Stimulated activated CD4-positive, alpha-beta T cell treated with anti-CD3 and anti-CD28 coated beads, Interleukin-15, amount 100 ng/mL, for 1 hour (primary cell): ENCODE measurements around the gene ANKRD53.

Experiments used
- DNase-seq, 2 donors: peaks; one replicate each; pipeline ENCODE4 v3.0.0-alpha.2; 2020; ENCODE audit warnings: low read depth in 1 of 2, low spot score in 1 of 2

The ANKRD53 gene

DNA sequence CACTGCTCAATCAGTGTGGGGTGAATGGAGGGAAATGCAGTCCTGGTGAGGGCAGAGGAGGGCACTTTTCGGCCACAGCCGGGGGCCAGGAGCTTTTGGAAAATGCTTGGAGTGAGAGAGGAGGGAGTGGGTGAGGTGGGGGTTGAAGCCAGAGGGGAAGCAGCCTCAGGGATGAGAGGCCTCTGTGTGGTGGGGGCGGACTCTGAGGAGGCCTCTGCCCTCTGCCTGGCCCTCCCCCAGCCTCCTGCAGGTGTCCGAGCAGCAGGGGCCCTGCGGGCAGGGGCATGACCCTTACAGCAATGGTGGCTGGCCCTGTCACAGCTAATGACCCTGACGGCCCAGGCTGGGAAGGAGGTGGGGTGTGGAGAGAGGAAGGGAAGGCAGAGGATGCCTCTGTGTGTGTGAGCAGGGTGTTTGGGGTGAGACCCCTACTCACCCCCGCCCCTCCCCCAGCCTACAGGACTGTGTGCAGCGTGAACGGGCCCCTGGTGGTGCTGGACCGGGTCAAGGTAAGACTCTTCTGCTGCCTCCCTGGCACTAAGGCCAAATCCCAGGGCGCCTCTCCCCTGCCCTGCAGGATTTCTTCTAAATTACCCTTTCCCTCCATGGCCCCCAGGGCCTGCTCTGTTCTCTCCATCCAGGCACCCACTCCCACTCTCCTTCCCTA is 35.1 kb upstream of the ANKRD53 start:
- DNase-seq, result no peak

DNA sequence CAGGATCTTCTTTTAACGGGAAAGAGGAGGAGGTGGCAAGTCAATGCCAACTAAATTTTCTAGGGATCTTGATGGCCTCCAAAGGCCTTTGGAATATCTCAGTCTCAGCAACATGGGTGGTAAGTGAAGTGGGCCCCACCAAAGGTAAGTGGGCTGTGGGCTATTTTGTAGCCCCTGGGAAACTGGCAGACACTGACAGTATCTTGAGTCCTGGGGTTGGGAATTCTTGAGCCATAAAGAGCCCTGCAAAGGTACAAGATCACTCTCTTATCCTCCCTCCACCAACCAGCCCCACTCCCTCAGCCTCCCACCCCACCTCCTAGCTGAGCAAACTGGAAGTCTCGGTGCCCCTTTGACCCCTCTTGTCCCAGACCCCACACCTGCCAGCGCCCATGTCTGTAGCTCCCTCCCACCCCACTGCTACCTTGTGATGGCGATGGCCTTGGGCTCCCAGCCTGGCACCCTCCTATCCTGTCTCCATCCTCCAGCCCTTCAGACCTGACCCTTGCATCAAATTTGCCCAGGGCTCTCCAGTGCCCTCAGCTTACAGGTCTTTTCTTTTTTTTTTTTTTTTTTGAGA is 34.2 kb upstream of the ANKRD53 start:
- DNase-seq, result no peak

DNA sequence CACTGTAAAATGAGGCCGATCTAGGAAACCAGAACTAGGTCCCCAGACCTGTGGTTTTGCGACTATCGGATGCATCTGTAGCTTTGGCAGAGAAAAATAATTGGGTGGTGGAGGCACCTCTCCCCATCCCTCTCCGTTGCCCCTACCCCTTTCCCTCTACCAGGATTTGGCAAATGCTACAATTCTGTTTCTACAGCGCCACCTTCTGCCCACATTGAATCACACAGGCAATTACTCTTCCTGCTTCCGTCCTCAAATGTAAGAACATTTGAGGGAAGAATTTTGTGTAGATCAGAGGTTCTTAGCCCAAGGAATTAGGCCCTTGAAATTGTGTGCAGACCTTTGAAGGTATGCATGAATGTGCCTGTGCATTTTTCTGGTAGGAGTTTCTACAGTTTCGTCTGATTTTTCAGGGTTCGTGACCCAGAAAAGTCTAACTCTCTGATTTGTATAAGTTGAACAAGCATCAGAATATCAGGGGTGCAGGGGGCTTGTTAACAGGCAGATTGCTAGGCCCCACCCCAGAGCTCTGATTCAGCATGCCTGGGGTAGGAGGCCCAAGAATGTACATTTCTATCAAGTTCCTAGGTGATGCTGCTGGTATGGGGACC is 31.5 kb upstream of the ANKRD53 start:
- no peak for DNase-seq

DNA sequence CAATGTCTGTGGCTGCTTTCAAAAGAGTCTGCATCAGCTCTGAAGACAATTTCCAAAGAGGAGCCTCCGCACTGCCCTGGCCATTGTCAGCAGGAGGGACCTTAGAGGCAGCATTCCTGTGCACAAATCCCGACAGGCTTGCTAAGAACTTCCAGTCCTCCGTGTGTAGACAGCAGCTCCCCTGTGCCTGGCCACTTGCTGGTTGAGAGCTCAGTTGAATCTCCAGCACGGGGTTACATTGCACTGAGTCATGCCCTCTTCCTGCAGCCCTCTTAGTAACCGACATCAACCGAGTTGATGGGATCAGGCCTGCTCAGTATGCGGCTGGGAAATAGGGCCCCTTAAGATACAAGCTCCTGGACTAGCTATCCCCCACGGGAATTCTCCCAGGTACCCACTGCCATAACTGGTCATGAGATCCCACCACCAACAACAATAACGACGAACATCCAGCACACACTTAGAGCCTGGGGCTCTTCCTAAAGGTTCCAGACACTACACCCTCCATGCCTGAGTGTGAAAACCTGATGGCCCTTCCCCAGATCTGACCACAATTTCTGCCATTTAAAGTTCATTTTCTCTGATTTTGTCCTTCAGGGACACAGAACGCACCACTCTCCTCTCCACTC is 30.8 kb upstream of the ANKRD53 start:
- no peak for DNase-seq

DNA sequence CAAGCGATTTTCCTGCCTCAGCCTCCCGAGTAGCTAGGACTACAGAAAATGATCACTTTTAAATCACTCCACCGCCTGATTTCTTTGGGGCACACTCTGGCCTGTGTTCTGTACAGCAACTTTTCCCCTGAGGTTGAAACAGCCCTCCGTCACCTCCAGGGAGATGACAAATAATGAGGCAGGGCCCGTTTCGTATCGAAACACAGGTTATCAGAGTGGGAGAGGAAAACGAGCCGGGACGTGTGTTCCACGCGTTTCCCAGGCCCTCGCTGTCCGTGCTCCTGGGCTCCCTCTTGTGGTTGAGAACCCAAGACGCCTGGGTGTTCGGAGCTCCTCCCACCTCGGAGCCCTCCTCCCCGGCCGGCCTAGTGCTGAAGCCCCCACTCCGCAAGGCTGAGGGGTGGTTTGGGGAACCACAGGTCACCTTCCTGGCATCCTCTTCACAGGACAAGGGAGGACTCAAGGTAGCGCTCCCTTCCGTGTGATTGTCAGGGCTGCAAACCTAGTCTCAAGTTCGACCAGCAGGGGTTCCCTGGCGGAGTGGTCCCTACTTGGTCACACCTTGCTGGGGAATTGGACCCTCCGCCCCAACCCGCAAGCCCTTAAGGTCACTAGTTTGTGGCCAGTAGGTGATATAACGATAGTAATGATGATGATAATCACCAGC is 30.0 kb upstream of the ANKRD53 start:
- DNase-seq, result peak; percentile 53 to 62

DNA sequence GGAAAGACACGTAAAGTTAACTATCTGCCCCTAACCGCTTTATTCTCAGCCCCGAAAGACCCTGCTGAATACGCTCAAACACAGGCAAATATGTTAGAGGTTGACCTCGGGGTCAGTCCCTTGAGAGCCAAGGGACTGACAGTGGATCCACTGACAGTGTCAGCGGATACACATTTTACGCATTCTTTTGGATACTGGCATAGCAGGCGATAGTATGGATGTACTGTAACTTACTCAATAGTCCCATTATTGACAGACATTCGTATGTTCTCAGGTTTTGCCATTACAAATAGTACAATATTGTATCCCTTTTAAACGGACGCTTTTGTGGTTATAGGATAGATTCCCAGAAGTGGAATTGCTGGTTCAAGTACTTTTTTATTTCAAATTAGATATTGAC is 29.3 kb upstream of the ANKRD53 start:
- DNase-seq, result no peak

DNA sequence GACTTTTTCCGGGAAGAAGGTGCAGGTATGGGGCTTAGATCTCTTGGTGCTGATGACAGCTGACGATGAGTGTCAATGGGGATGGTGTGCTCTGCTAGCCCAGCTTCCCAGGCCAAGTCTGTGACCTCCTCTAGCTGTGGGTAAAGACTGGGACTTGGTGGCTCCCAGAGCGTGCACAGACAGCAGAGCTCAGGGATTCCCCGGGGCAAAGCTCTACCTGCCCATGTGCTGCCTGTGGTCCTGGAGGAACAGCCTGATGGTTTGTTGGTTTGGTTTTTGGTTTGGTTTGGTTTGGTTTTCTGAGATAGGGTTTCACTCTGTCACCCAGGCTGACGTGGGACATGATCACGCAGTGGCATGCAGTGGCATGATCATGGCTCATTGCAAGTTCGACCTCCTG is 23.5 kb upstream of the ANKRD53 start:
- DNase-seq, result no peak

DNA sequence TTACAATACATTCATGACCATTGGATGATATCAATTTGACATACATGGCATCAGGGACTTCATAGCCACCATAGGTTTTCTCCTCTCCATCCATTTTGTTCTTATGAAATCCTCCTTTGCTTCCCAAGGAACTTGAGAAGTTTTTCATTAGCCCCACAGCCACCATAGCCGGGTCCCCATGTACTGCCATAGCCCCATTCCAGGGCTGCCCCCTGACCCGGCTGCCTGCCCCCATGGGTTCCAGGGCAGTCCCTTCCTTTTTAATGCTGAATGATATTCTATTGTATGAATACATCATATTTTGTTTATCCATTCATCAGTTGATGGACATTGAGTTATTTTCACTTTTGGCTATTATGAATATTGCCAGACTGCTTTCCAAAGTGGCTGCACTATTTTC is 22.3 kb upstream of the ANKRD53 start:
- no peak for DNase-seq

DNA sequence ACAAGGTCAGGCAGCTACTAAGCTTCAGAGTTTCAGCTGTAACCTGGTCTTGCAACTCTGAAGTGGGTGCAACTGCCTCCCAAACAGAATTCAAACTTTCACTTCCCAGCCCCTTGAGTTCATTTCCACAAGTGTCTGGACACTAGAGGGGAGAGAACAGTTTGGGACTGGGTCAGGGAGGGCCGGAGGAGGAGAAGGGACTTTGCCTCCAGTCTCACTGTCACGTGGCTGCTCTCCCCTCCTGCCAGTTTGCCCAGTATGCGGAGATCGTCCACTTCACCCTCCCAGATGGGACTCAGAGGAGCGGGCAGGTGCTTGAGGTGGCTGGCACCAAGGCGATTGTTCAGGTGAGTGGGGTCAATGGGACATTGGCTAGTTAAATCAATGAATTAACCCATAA is 20.6 kb upstream of the ANKRD53 start:
- no peak for DNase-seq

DNA sequence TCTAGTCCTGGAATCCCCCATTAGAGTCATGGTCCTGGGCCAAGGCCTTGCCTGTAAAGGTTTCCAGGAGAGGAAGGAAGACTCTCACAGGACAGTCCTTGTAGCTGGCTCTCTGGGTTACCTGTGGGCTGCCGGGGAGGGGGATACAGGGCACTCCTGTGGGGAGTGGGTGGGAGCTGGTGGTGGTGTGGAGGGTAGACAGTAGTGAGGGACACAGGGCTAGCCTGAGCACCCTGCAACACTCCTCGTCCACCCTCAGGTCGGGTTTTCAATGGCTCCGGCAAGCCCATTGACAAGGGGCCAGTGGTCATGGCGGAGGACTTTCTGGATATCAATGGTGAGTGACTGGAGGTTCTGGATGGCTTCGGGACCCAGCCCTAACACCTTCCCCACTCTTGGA is 19.7 kb upstream of the ANKRD53 start:
- no peak for DNase-seq

DNA sequence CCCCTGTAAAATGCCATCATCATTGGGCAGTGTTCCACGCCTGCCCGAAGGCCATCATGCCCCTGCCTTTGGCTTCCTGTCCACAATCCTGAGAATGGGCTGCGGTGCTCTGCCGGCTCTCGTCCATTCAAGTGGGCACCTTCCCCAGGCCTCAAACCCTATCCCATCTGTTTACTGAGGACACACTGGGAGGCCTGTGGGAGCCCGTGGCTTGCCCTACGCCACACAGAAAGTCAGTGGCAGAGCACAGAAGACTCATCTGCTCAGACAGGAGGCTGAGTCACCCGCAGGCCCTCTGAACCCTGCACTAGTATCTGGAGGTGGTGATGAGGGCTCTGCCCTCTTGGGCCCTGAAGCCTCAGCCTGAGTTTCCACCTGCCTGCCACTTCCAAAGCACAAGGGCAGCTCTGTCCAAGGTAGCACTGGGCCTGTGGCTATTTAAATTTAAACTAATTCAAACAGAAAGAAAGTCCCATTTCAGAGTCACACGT is 19.1 kb upstream of the ANKRD53 start:
- DNase-seq, result no peak

DNA sequence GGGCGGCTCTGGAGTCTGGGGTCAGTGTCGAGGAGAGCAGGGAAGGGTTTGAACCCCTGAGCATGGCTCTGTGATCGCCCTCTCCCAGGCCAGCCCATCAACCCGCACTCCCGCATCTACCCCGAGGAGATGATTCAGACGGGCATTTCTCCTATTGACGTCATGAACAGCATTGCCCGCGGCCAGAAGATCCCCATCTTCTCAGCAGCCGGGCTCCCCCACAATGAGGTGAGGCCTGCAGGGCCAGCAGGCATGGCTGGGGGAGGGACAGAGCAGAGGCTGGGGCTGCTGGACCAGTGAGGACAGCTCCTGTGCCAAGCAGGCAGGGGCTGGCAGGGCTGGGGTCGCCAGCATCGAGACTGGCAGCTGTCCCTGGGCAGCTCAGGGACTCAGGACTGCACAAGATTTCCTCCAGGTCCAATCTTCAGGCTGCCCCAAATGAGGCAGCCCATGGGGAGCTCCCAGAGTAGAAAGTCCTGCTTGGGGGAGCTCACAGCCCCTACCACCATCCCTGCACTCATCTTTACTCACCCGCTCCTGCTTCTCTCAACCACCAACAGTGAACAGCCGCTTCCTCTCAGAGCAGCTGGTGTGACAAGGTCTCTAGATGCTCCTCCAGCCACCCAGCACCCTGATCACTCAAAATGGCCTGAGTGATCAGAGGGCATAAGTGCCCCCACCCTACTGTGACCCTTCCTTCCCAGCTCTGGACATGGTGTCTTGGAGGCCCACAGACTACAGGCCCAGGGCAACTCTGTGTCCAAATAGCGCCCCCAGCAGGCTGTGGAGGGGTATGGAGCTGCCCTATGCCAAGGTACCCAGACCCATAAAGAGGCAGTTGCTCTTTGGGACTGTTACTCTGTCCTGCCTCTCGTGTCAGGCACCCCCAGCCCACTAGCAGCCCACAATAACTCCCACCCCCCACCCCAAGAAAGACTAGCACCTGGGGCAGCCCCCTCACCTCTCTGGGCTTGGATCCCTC is 18.3 kb upstream of the ANKRD53 start:
- no peak for DNase-seq

DNA sequence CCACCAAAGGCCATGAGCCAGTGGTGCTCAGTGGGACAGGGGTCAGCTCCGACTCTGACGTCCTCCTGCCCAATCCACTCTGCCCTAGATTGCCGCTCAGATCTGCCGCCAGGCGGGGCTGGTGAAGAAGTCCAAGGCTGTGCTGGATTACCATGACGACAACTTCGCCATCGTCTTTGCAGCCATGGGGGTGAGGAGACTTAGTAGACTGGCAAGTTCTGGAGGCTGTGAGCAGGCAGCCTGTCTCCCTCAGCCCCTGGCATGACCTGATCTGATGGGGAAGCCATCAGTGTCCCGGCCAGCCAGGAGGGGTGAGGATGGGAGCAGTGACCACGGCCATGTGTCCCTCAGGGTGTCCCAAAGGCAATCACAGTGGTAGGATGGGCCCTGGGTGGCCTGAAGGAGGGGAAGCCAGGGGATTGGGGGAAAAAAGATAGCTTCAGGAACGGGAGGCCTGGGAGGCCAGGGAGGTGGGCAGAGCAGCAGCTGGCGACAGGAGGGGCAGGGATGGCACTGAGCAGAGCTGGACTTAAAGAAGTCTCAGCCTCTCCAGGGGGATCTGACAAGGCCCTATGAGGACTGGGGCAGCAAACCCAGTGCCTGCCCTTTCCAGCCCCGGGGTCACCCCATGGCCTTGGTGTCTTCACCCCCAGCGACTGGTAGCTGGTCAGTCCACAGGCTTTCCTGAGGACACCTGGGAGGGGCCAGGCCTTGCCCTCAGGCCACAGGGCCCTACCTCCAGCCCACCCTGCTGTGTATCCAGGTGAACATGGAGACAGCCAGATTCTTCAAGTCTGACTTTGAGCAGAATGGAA is 17.4 kb upstream of the ANKRD53 start:
- DNase-seq, result no peak

DNA sequence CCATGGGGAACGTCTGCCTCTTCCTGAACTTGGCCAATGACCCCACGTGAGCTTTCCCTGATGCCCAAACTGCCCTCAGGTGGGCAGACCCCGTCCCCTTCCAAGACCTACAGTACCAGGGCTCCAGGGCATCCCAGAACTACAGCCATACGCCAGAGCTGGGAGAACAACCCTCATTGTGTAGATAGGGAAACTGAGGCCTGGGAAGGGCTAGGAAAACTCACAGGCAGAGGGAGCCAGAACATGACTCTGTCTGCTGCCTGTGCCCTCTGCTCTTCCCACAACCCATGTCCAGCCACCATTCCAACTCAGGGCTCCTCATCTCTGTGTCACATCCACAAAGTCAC is 16.8 kb upstream of the ANKRD53 start:
- DNase-seq, result no peak

DNA sequence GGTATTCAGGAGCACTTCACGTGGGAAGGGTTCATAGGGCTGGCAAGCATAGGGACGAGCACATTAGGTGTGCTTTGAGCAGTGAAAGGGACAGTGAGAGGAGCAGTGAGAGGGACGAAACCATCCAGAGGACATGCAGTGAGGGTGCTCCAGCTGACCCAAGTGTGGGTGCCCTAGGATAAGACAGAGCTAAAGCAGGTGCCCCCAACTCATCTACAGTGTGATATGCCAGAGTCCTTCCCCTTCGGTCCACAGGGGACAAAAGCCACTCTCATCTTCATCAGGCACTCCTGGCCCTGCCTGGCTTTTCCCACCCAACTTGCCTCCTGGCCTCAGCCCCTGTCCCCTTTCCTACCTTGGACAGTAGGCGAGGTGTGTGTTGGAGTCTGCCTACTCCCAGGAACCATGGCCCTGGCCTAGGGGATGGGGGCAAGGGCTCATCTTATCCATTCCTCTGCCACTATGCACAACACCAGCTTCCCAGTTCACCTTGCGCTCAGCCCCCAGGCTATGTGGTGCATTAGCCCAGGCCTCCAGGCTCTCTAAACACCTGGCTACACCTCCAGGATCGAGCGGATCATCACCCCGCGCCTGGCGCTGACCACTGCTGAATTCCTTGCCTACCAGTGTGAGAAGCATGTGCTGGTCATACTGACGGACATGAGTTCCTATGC is 16.1 kb upstream of the ANKRD53 start:
- no peak for DNase-seq

DNA sequence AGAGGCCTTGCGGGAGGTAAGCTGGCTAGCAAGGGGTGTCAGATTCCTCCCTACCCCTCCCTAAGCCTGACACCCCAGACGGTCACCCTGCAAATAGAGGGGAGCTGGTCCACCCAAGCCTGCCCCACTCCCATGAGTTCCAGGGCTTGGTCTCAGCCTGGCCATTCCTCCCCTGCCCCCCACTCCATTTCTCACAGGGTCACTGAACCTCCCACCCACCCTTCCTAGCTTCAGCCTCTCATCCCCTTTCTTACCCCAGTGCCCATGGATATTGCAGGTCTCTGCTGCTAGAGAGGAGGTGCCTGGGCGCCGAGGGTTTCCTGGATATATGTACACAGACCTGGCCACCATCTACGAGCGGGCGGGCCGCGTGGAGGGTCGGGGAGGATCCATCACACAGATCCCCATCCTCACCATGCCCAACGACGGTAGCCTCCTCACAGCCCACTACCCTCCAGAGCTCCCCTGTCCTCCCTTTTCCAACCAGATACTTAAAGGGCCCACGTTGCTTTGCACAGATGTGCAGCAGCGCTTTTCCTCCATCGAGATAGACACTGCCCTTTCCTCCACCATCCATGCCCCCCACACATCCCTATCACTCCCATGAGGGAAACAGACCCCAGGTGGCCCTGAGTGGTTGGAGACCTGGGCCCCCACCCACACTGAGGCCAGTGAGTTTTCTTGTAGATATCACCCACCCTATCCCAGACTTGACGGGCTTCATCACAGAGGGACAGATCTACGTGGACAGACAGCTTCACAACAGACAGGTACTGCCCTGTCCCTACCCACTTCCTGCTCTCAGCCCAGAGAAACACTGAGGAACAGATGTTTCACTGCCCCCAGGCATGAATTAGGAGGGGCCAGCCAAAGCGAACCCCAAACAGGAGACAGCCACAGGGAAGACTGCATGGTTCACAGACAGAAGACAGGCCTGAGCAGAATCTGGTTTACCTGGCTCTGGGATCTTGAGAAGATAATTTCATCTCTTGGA is 15.2 kb upstream of the ANKRD53 start:
- DNase-seq, result no peak

DNA sequence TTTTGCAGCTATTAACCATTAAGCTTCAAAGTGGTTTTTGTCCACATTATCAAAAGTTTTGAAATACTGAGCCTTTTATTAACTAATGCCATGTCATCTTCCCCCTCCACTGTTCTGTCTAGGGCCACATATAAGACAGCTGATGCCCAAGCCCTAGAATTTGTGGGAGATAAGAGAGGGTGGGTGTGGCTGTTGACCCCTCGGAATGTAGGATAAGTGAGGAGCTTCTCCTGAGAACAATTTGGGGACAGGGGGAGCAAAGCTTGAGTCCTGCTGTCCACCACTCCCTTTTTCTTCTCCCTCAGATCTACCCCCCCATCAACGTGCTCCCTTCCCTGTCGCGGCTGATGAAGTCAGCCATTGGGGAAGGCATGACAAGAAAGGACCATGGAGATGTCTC is 14.3 kb upstream of the ANKRD53 start:
- DNase-seq, result no peak
